HG03039 (cell line): ENCODE data around the gene PDCD6IP.
"Not testable (repeated sequence)": the region's sequence is repeated elsewhere in the genome, so short reads cannot be mapped to it uniquely, and the experiment has no call there.

ENCODE experiments used
- ATAC-seq: cut with Tn5 transposase; IDR thresholded peaks from one replicate; pipeline ENCODE4 v1.9.1; 2021; ENCODE audit warnings: mild to moderate bottlenecking, moderate library complexity; ENCODE audit not compliant: unreplicated experiment

PDCD6IP gene

GRCh38 chr3:33839283-33839682 lies 40.9 kb downstream of the PDCD6IP start:
- no peak for ATAC-seq

GRCh38 chr3:33840179-33840578 lies 41.7 kb downstream of the PDCD6IP start:
- no peak for ATAC-seq

GRCh38 chr3:33848624-33849347 lies 50.4 kb downstream of the PDCD6IP start:
- no peak for ATAC-seq

GRCh38 chr3:33850599-33850998 lies 52.2 kb downstream of the PDCD6IP start:
- not testable (repeated sequence) for ATAC-seq

GRCh38 chr3:33855407-33855806 lies 57.0 kb downstream of the PDCD6IP start:
- ATAC-seq = not testable (repeated sequence)

GRCh38 chr3:33855884-33856546 lies 57.6 kb downstream of the PDCD6IP start:
- no peak for ATAC-seq

GRCh38 chr3:33857701-33858100 lies 59.3 kb downstream of the PDCD6IP start:
- not testable (repeated sequence) for ATAC-seq

GRCh38 chr3:33858131-33858530 lies 59.7 kb downstream of the PDCD6IP start:
- no peak for ATAC-seq

- no peak for ATAC-seq
Measured at GRCh38 chr3:33860373-33861050, 62.1 kb downstream of the PDCD6IP start.

GRCh38 chr3:33865133-33865532 lies 66.7 kb downstream of the PDCD6IP start:
- no peak for ATAC-seq

GRCh38 chr3:33868309-33868708 lies 69.9 kb downstream of the PDCD6IP start:
- no peak for ATAC-seq

- no peak for ATAC-seq
Measured at GRCh38 chr3:33869977-33870376, 71.5 kb downstream of the PDCD6IP start.

- no peak for ATAC-seq
Measured at GRCh38 chr3:33874815-33875214, 76.4 kb downstream of the PDCD6IP start.

GRCh38 chr3:33875680-33876079 lies 77.2 kb downstream of the PDCD6IP start:
- no peak for ATAC-seq

GRCh38 chr3:33877187-33877586 lies 78.8 kb downstream of the PDCD6IP start:
- no peak for ATAC-seq

GRCh38 chr3:33879540-33879939 lies 81.1 kb downstream of the PDCD6IP start:
- no peak for ATAC-seq

- no peak for ATAC-seq
Measured at GRCh38 chr3:33881156-33882064, 83.0 kb downstream of the PDCD6IP start.

- no peak for ATAC-seq
Measured at GRCh38 chr3:33882296-33882695, 83.9 kb downstream of the PDCD6IP start.

GRCh38 chr3:33883538-33883950 lies 85.1 kb downstream of the PDCD6IP start:
- ATAC-seq = no peak

- no peak for ATAC-seq
Measured at GRCh38 chr3:33883951-33884561, 85.6 kb downstream of the PDCD6IP start.
